HEK293 (cell line): ENCODE measurements around the gene ADCY3.

Experiments
- EGR2 ChIP-seq: fragments of 450-650 bp; formaldehyde crosslinking; IDR thresholded peaks from 2 replicates; pipeline ENCODE4 v1.5.1; 2016; ENCODE audit warnings: low read depth, missing biosample characterization, missing genetic modification characterization
- GFI1B ChIP-seq: fragments of 450-650 bp; formaldehyde crosslinking; IDR thresholded peaks from 2 replicates; pipeline ENCODE4 v1.5.1; 2016; ENCODE audit warnings: missing biosample characterization, missing genetic modification characterization
- GLI2 ChIP-seq: fragments of 450-650 bp; formaldehyde crosslinking; IDR thresholded peaks from 2 replicates; pipeline ENCODE4; 2017; ENCODE audit warnings: missing biosample characterization, missing genetic modification characterization, low read depth, borderline replicate concordance
- HOXD13 ChIP-seq: sonication (generic); formaldehyde crosslinking; IDR thresholded peaks from 2 replicates; pipeline ENCODE4 v1.8.0; 2022; ENCODE audit warnings: missing genetic modification reagents, borderline replicate concordance
- KLF10 ChIP-seq: fragments of 450-650 bp; IDR thresholded peaks from 2 replicates; pipeline ENCODE4 v1.5.1; 2018; ENCODE audit warnings: missing biosample characterization, mild to moderate bottlenecking, missing genetic modification characterization
- OSR2 ChIP-seq: fragments of 450-650 bp; formaldehyde crosslinking; IDR thresholded peaks from 2 replicates; pipeline ENCODE4 v1.5.1; 2016; ENCODE audit warnings: missing biosample characterization, missing genetic modification characterization
- YY1 ChIP-seq: fragments of 450-650 bp; formaldehyde crosslinking; IDR thresholded peaks from 2 replicates; pipeline ENCODE4 v1.5.1; 2018; ENCODE audit warnings: missing biosample characterization, missing genetic modification characterization
- ZEB2 ChIP-seq: fragments of 450-650 bp; formaldehyde crosslinking; IDR thresholded peaks from 2 replicates; pipeline ENCODE4 v1.5.1; 2016; ENCODE audit warnings: missing biosample characterization, missing genetic modification characterization
- ZNF10 ChIP-seq: fragments of 450-650 bp; formaldehyde crosslinking; IDR thresholded peaks from 2 replicates; pipeline ENCODE4 v1.5.1; 2017; ENCODE audit warnings: missing biosample characterization, missing genetic modification characterization
- ZNF157 ChIP-seq: fragments of 450-650 bp; formaldehyde crosslinking; IDR thresholded peaks from 2 replicates; pipeline ENCODE4 v1.5.1; 2016; ENCODE audit warnings: missing biosample characterization, missing genetic modification characterization
- ZNF184 ChIP-seq: fragments of 450-650 bp; IDR thresholded peaks from 2 replicates; pipeline ENCODE4 v1.5.1; 2018; ENCODE audit warnings: missing biosample characterization, mild to moderate bottlenecking, missing genetic modification characterization
- ZNF335 ChIP-seq: fragments of 450-650 bp; formaldehyde crosslinking; conservative IDR thresholded peaks from 2 replicates; pipeline ENCODE4 v1.5.1; 2016; ENCODE audit warnings: missing biosample characterization, missing genetic modification characterization
- ZNF514 ChIP-seq: fragments of 450-650 bp; formaldehyde crosslinking; IDR thresholded peaks from 2 replicates; pipeline ENCODE4 v1.5.1; 2016; ENCODE audit warnings: missing biosample characterization, missing genetic modification characterization
- ZNF585B ChIP-seq: fragments of 450-650 bp; formaldehyde crosslinking; IDR thresholded peaks from 2 replicates; pipeline ENCODE4 v1.5.1; 2016; ENCODE audit warnings: missing biosample characterization, missing genetic modification characterization
- ZNF600 ChIP-seq: fragments of 450-650 bp; formaldehyde crosslinking; IDR thresholded peaks from 2 replicates; pipeline ENCODE4 v1.5.1; 2016; ENCODE audit warnings: missing biosample characterization, missing genetic modification characterization
- ZNF629 ChIP-seq: fragments of 450-650 bp; formaldehyde crosslinking; IDR thresholded peaks from 2 replicates; pipeline ENCODE4 v1.5.1; 2017; ENCODE audit warnings: missing biosample characterization, missing genetic modification characterization
- ZNF768 ChIP-seq: fragments of 450-650 bp; formaldehyde crosslinking; IDR thresholded peaks from 2 replicates; pipeline ENCODE4 v1.5.1; 2018; ENCODE audit warnings: missing biosample characterization, mild to moderate bottlenecking, missing genetic modification characterization
- ZNF837 ChIP-seq: fragments of 450-650 bp; formaldehyde crosslinking; IDR thresholded peaks from 2 replicates; pipeline ENCODE4 v1.5.1; 2016; ENCODE audit warnings: missing biosample characterization, missing genetic modification characterization
- ZSCAN23 ChIP-seq: fragments of 450-650 bp; formaldehyde crosslinking; IDR thresholded peaks from 2 replicates; pipeline ENCODE4 v1.5.1; 2016; ENCODE audit warnings: missing biosample characterization, missing genetic modification characterization
- TF ChIP-seq, protein P1 (sequence below): fragments of 450-650 bp; formaldehyde crosslinking; IDR thresholded peaks from 2 replicates; pipeline ENCODE4 v1.5.1; 2016; ENCODE audit warnings: missing biosample characterization, missing genetic modification characterization
- TF ChIP-seq, protein P2 (sequence below): fragments of 450-650 bp; formaldehyde crosslinking; IDR thresholded peaks from 2 replicates; pipeline ENCODE4 v1.5.1; 2016; ENCODE audit warnings: missing biosample characterization, missing genetic modification characterization, borderline replicate concordance
- TF ChIP-seq, protein P3 (sequence below): fragments of 450-650 bp; formaldehyde crosslinking; IDR thresholded peaks from 2 replicates; pipeline ENCODE4 v1.5.1; 2016; ENCODE audit warnings: missing biosample characterization, missing genetic modification characterization, borderline replicate concordance
- TF ChIP-seq, protein P4 (sequence below): fragments of 450-650 bp; formaldehyde crosslinking; optimal IDR thresholded peaks from 2 replicates; pipeline ENCODE3; 2016; ENCODE audit warnings: missing biosample characterization, mild to moderate bottlenecking, missing genetic modification characterization

ADCY3 gene

GRCh38 chr2:24792874-24793760 is 126.9 kb downstream of the ADCY3 start, which contains the start of the genes CENPO and PTRHD1 (continued):
- no peak for TF ChIP-seq ZNF768 (tag by site-specific recombination)
- TF ChIP-seq ZNF629, result peak; percentile 16; the same call in 1 of the 2 replicates
- no peak for TF ChIP-seq HOXD13 (CRISPR knock-in tag)
- no peak; the same call in 1 of the 2 replicates for TF ChIP-seq KLF10 (tag by site-specific recombination)
- TF ChIP-seq, protein P1, sequence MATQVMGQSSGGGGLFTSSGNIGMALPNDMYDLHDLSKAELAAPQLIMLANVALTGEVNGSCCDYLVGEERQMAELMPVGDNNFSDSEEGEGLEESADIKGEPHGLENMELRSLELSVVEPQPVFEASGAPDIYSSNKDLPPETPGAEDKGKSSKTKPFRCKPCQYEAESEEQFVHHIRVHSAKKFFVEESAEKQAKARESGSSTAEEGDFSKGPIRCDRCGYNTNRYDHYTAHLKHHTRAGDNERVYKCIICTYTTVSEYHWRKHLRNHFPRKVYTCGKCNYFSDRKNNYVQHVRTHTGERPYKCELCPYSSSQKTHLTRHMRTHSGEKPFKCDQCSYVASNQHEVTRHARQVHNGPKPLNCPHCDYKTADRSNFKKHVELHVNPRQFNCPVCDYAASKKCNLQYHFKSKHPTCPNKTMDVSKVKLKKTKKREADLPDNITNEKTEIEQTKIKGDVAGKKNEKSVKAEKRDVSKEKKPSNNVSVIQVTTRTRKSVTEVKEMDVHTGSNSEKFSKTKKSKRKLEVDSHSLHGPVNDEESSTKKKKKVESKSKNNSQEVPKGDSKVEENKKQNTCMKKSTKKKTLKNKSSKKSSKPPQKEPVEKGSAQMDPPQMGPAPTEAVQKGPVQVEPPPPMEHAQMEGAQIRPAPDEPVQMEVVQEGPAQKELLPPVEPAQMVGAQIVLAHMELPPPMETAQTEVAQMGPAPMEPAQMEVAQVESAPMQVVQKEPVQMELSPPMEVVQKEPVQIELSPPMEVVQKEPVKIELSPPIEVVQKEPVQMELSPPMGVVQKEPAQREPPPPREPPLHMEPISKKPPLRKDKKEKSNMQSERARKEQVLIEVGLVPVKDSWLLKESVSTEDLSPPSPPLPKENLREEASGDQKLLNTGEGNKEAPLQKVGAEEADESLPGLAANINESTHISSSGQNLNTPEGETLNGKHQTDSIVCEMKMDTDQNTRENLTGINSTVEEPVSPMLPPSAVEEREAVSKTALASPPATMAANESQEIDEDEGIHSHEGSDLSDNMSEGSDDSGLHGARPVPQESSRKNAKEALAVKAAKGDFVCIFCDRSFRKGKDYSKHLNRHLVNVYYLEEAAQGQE (tag by site-specific recombination), result peak; percentile 61
- TF ChIP-seq ZNF514 (tag by site-specific recombination), result no peak
- peak; percentile 35; the same call in 1 of the 2 replicates for TF ChIP-seq EGR2 (tag by site-specific recombination)
- no peak; the same call in 1 of the 2 replicates for TF ChIP-seq ZNF600
- TF ChIP-seq ZNF585B (tag by site-specific recombination), result no peak
- no peak for TF ChIP-seq ZNF10 (tag by site-specific recombination)
- 0 out of 2 replicates have a peak, but pooled peaks have one; percentile 73 for TF ChIP-seq ZSCAN23 (tag by site-specific recombination)
- peak; percentile 94 for TF ChIP-seq YY1 (tag by site-specific recombination)
- TF ChIP-seq, protein P2, sequence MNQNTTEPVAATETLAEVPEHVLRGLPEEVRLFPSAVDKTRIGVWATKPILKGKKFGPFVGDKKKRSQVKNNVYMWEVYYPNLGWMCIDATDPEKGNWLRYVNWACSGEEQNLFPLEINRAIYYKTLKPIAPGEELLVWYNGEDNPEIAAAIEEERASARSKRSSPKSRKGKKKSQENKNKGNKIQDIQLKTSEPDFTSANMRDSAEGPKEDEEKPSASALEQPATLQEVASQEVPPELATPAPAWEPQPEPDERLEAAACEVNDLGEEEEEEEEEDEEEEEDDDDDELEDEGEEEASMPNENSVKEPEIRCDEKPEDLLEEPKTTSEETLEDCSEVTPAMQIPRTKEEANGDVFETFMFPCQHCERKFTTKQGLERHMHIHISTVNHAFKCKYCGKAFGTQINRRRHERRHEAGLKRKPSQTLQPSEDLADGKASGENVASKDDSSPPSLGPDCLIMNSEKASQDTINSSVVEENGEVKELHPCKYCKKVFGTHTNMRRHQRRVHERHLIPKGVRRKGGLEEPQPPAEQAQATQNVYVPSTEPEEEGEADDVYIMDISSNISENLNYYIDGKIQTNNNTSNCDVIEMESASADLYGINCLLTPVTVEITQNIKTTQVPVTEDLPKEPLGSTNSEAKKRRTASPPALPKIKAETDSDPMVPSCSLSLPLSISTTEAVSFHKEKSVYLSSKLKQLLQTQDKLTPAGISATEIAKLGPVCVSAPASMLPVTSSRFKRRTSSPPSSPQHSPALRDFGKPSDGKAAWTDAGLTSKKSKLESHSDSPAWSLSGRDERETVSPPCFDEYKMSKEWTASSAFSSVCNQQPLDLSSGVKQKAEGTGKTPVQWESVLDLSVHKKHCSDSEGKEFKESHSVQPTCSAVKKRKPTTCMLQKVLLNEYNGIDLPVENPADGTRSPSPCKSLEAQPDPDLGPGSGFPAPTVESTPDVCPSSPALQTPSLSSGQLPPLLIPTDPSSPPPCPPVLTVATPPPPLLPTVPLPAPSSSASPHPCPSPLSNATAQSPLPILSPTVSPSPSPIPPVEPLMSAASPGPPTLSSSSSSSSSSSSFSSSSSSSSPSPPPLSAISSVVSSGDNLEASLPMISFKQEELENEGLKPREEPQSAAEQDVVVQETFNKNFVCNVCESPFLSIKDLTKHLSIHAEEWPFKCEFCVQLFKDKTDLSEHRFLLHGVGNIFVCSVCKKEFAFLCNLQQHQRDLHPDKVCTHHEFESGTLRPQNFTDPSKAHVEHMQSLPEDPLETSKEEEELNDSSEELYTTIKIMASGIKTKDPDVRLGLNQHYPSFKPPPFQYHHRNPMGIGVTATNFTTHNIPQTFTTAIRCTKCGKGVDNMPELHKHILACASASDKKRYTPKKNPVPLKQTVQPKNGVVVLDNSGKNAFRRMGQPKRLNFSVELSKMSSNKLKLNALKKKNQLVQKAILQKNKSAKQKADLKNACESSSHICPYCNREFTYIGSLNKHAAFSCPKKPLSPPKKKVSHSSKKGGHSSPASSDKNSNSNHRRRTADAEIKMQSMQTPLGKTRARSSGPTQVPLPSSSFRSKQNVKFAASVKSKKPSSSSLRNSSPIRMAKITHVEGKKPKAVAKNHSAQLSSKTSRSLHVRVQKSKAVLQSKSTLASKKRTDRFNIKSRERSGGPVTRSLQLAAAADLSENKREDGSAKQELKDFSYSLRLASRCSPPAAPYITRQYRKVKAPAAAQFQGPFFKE, result no peak
- peak; percentile 95 for TF ChIP-seq ZNF335 (tag by site-specific recombination)
- no peak for TF ChIP-seq GFI1B (tag by site-specific recombination)
- TF ChIP-seq, protein P3, sequence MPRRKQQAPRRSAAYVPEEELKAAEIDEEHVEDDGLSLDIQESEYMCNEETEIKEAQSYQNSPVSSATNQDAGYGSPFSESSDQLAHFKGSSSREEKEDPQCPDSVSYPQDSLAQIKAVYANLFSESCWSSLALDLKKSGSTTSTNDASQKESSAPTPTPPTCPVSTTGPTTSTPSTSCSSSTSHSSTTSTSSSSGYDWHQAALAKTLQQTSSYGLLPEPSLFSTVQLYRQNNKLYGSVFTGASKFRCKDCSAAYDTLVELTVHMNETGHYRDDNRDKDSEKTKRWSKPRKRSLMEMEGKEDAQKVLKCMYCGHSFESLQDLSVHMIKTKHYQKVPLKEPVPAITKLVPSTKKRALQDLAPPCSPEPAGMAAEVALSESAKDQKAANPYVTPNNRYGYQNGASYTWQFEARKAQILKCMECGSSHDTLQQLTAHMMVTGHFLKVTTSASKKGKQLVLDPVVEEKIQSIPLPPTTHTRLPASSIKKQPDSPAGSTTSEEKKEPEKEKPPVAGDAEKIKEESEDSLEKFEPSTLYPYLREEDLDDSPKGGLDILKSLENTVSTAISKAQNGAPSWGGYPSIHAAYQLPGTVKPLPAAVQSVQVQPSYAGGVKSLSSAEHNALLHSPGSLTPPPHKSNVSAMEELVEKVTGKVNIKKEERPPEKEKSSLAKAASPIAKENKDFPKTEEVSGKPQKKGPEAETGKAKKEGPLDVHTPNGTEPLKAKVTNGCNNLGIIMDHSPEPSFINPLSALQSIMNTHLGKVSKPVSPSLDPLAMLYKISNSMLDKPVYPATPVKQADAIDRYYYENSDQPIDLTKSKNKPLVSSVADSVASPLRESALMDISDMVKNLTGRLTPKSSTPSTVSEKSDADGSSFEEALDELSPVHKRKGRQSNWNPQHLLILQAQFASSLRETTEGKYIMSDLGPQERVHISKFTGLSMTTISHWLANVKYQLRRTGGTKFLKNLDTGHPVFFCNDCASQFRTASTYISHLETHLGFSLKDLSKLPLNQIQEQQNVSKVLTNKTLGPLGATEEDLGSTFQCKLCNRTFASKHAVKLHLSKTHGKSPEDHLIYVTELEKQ, result no peak
- peak; percentile 65 for TF ChIP-seq ZEB2 (tag by site-specific recombination)
- TF ChIP-seq OSR2 (tag by site-specific recombination), result no peak
- TF ChIP-seq ZNF184, result no peak
- TF ChIP-seq, protein P4, sequence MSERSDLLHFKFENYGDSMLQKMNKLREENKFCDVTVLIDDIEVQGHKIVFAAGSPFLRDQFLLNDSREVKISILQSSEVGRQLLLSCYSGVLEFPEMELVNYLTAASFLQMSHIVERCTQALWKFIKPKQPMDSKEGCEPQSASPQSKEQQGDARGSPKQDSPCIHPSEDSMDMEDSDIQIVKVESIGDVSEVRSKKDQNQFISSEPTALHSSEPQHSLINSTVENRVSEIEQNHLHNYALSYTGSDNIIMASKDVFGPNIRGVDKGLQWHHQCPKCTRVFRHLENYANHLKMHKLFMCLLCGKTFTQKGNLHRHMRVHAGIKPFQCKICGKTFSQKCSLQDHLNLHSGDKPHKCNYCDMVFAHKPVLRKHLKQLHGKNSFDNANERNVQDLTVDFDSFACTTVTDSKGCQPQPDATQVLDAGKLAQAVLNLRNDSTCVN, result peak; percentile 92
- no peak for TF ChIP-seq ZNF837 (tag by site-specific recombination)
- no peak for TF ChIP-seq ZNF157 (tag by site-specific recombination)
- no peak for TF ChIP-seq GLI2
